Common myeloid progenitor, CD34-positive (primary cell): ENCODE measurements around the gene PLCG1.

Source experiments
- CTCF ChIA-PET: fragments of 350-600 bp; sonication (Branson Sonifier 250); formaldehyde crosslinking; loops from one replicate; lab custom pipeline; 2021; ENCODE audit warnings: antibody characterized with exemption; lab: Charles Lee
- POLR2A ChIA-PET: fragments of 350-600 bp; sonication (Branson Sonifier 250); formaldehyde crosslinking; loops from one replicate; lab custom pipeline; 2021; ENCODE audit warnings: antibody characterized with exemption; lab: Charles Lee
- DNase-seq, 3 donors: peaks; one replicate each; pipeline versions ENCODE4 v3.0.0 to v3.0.0-alpha.2; 2013
- H3K27ac ChIP-seq, 2 experiments: 1 replicate in 1 of 2; 2 replicates in 1 of 2; pipeline ENCODE4 v1.7.0; 2013; ENCODE audit warnings: inconsistent platforms in 2 of 2, low read length in 2 of 2, mild to moderate bottlenecking in 2 of 2, low read depth in 1 of 2, moderate library complexity in 1 of 2; ENCODE audit not compliant: severe bottlenecking in 2 of 2, insufficient read depth in 1 of 2, poor library complexity in 1 of 2
- H3K27me3 ChIP-seq, 5 experiments: replicated peaks in 2 of 5; 1 replicate in 3 of 5; 2 replicates in 2 of 5; pipeline versions ENCODE4 v1.6.1 to v1.7.0; 2013; ENCODE audit warnings: low read length in 4 of 5, mild to moderate bottlenecking in 2 of 5, moderate library complexity in 2 of 5, inconsistent platforms in 1 of 5; ENCODE audit not compliant: insufficient read depth in 5 of 5, control insufficient read depth in 4 of 5
- H3K36me3 ChIP-seq, 4 experiments: 1 replicate in 2 of 4; 2 replicates in 2 of 4; pipeline versions ENCODE4 v1.6.1 to v1.7.0; 2013; ENCODE audit warnings: low read length in 3 of 4, control low read depth in 1 of 4, mild to moderate bottlenecking in 1 of 4; ENCODE audit not compliant: control insufficient read depth in 4 of 4, insufficient read depth in 4 of 4
- H3K4me1 ChIP-seq, 4 experiments: 1 replicate in 3 of 4; 2 replicates in 1 of 4; pipeline versions ENCODE4 v1.6.1 to v1.7.1; 2013; ENCODE audit warnings: low read length in 3 of 4, mild to moderate bottlenecking in 3 of 4, control low read depth in 1 of 4, inconsistent platforms in 1 of 4, moderate library complexity in 1 of 4; ENCODE audit not compliant: control insufficient read depth in 4 of 4, insufficient read depth in 4 of 4; ENCODE audit errors: control extremely low read depth in 1 of 4
- H3K4me3 ChIP-seq, 7 experiments: 1 replicate in 4 of 7; 2 replicates in 3 of 7; pipeline versions ENCODE4 v1.5.1 to v1.7.0; 2013; ENCODE audit warnings: mild to moderate bottlenecking in 7 of 7, low read length in 6 of 7, moderate library complexity in 6 of 7, inconsistent platforms in 2 of 7, low read depth in 2 of 7, control low read depth in 1 of 7; ENCODE audit not compliant: insufficient read depth in 4 of 7, control insufficient read depth in 1 of 7; ENCODE audit errors: extremely low read depth in 1 of 7
- H3K9me3 ChIP-seq, 5 experiments: 1 replicate in 4 of 5; 2 replicates in 1 of 5; pipeline versions ENCODE4 v1.6.1 to v1.7.1; 2013; ENCODE audit warnings: low read length in 4 of 5, mild to moderate bottlenecking in 2 of 5, inconsistent platforms in 1 of 5, low read depth in 1 of 5, moderate library complexity in 1 of 5; ENCODE audit not compliant: control insufficient read depth in 4 of 5, insufficient read depth in 2 of 5; ENCODE audit errors: control extremely low read depth in 1 of 5
- WGBS: methylation state at CpG from one replicate; pipeline ENCODE4 v1.1.5; 2013; ENCODE audit not compliant: insufficient coverage; 5-methylcytosine and 5-hydroxymethylcytosine counted together

Gene PLCG1

DNA sequence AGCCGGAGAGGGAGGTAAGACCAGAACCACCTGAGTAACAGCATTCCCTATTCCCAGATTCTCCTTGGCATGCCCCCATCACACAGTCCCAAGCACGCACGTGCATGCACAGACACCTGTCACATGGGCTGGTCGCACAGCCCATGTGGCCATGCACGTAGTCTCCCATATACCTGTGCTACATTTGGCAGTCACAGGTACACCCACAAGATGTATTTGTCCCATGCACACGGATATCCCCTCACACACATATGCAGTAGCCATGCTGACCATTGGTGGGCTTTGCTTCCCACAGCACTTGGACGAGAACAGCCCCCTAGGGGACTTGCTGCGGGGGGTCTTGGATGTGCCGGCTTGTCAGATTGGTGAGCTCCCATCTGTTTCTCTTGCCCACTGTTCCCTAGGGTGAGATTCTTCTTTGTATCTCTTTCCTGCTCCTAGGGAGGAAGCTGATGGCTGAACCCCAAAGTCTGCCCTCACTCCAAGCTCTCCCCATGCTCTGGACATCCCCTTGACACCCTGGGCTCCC lies 31.9 kb downstream of the PLCG1 start:
- no peak for DNase-seq
- Histone ChIP-seq H3K4me3 (no peak overlapping the region), H3K9me3 (no peaks in the 10 kb centered on the region), H3K27me3 (peaks cover 0 to 76% (median 36%) of the 10 kb centered on the region in 5 experiments), H3K36me3 (peaks cover 3 to 64% (median 27%) of the 10 kb centered on the region in 4 experiments), H3K4me1 (peaks cover 0 to 12% (median 9%) of the 10 kb centered on the region in 4 experiments), H3K27ac (no peak overlapping the region)
- 96% methylated on average over 9 of the region's 9 CpGs for WGBS
- POLR2A ChIA-PET, result interaction anchor here (0.6 kb wide), 1 partner anchor 242 kb away, joined by 5 read pairs; no protein-coding TSS in a partner anchor
- CTCF ChIA-PET, result interaction anchor here (1.3 to 4.6 kb wide), 4 partner anchors 11 to 171 kb away, joined by 3 to 50 read pairs (median 16); partner anchors contain the start of gene LPIN3

DNA sequence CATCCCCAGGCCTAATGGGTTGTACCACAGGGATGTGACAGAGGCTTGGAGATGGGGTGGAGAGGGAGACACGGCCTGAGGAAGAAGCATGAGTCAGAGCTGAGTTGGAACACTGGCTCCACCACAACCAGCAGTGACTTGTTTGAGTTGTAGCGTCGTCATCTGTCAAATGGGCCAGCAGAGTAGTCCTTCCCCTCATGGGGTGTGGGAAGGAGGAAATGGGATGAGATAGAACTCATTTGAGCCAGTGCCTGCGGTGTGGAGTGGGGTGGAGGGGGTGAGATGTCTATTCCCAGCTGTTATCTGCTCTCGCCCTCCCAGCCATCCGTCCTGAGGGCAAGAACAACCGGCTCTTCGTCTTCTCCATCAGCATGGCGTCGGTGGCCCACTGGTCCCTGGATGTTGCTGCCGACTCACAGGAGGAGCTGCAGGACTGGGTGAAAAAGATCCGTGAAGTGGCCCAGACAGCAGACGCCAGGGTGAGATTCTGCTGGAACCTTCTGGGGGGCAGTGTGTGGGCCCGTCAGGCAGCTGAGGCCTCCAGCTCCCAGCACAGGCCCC lies 32.5 kb downstream of the PLCG1 start:
- Histone ChIP-seq H3K36me3 (peaks cover 3 to 64% (median 26%) of the 10 kb centered on the region in 4 experiments), H3K4me1 (peaks cover 0 to 12% (median 9%) of the 10 kb centered on the region in 4 experiments), H3K27me3 (peaks cover 0 to 76% (median 34%) of the 10 kb centered on the region in 5 experiments), H3K9me3 (no peaks in the 10 kb centered on the region), H3K27ac (no peak overlapping the region), H3K4me3 (no peak overlapping the region)
- ChIA-PET POLR2A (interaction anchor here (0.6 kb wide), 1 partner anchor 241 kb away, joined by 5 read pairs; no protein-coding TSS in a partner anchor), CTCF (interaction anchor here (1.2 to 4.6 kb wide), 7 partner anchors 12 to 201 kb away, joined by 3 to 50 read pairs (median 3); partner anchors contain the start of gene LPIN3)
- DNase-seq, result no peak
- 98% methylated on average over 10 of the region's 14 CpGs for WGBS

DNA sequence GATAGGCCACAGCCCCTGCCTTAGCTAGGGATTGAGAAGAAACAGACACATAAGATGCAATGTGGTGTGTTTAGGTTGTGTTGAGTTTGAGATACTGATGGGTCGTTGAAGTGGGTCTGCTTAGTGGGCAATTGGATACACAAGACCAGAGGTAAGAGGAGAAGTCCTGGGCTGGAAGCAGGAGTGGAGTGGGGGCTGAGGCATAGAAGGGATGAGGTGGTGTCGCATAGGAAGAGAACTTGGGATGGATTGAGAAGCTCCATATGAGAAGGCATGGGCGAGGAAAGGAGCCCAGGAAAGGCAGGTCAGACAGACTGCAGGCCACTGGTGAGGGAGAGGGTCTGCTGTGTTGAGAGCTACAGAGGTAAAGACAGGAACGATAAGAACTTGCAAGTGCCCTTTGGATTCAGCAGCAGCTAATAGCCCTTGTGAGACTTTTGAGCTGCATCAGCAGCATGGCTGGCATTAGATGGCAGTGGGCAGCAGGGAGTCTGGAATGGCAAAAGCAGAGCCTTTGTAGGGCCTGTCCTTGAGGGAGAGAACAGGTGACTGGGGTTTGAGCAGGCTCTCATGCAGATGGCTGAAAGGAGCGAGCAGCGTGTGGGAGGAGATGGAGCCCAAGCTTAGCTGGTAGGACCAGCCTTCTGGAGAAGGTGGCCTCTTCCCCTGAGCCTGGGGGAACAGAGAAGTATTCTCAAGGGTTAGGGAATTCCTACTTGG lies 33.2 kb downstream of the PLCG1 start:
- Histone ChIP-seq H3K27me3 (peaks cover 0 to 73% (median 29%) of the 10 kb centered on the region in 5 experiments), H3K36me3 (peaks cover 0 to 59% (median 23%) of the 10 kb centered on the region in 4 experiments), H3K9me3 (no peaks in the 10 kb centered on the region), H3K4me3 (no peak overlapping the region), H3K4me1 (peaks cover 0 to 12% (median 9%) of the 10 kb centered on the region in 4 experiments), H3K27ac (no peak overlapping the region)
- no peak for DNase-seq
- CTCF ChIA-PET, result interaction anchor here (1.0 to 4.6 kb wide), 7 partner anchors 13 to 202 kb away, joined by 3 to 50 read pairs (median 4); partner anchors contain the start of gene LPIN3
- 98% methylated on average over 6 of the region's 6 CpGs for WGBS
- POLR2A ChIA-PET, result no interaction called here

DNA sequence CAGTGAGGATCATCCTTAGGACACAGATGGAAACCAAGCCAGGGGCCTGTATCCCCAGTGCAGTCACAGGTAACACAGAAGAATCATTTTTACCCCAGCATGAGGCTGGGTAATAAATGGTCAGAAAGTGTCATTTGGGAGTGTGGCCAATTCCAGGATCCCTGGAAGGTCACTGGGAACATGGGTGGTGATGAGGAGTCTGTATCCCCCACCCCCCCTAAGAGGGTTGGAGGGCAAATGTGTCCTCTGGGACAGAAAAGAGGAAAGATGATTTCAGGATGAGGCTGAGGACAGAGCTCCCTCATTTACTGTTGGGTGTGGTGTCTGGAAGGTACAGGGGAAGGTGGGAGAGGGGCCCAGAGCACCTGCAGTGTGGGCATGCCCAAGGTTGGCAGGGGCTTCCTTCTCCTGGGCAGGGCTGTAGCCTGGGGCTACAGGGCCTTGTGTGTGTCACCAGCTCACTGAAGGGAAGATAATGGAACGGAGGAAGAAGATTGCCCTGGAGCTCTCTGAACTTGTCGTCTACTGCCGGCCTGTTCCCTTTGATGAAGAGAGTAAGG lies 34.5 kb downstream of the PLCG1 start:
- no peak for DNase-seq
- WGBS, result 100% methylated on average over 3 of the region's 3 CpGs
- H3K27me3 ChIP-seq, result peaks cover 0 to 64% (median 31%) of the 10 kb centered on the region in 5 experiments
- peaks cover 0 to 12% (median 9%) of the 10 kb centered on the region in 4 experiments for H3K4me1 ChIP-seq
- H3K4me3 ChIP-seq, result no peak overlapping the region
- peaks cover 0 to 52% (median 22%) of the 10 kb centered on the region in 4 experiments for H3K36me3 ChIP-seq
- ChIA-PET CTCF (interaction anchor here (0.6 to 4.6 kb wide), 14 partner anchors 14 to 328 kb away, joined by 3 to 50 read pairs (median 12); partner anchors contain the start of gene LPIN3), POLR2A (no interaction called here)
- H3K27ac ChIP-seq, result no peak overlapping the region
- no peaks in the 10 kb centered on the region for H3K9me3 ChIP-seq

DNA sequence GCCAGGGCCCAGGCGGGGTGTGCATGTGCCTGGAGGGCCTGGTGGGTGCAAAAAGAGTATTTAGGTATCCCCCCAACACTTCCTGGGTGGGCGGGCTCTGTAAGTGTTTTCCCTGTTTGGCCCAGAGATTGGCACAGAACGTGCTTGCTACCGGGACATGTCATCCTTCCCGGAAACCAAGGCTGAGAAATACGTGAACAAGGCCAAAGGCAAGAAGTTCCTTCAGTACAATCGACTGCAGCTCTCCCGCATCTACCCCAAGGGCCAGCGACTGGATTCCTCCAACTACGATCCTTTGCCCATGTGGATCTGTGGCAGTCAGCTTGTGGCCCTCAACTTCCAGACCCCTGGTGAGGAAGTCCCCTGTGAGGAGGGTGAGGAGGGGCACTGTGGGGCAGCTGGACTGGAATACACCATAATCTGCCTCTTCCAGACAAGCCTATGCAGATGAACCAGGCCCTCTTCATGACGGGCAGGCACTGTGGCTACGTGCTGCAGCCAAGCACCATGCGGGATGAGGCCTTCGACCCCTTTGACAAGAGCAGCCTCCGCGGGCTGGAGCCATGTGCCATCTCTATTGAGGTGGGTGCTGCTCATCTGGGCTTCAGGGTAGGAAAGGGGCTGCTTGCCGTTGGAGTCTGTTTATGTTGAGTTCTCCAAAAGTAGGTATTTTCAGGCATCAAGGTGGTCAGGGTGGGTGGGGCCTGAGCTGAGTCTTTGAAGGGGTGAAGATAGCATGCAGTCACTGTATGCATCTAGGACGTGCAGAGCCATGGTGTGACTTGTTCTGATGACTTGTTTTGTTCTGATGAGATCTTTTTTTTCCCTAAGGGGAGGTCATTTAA lies 35.2 kb downstream of the PLCG1 start:
- ChIA-PET POLR2A (interaction anchor here (0.6 kb wide), 1 partner anchor 40 kb away, joined by 6 read pairs; no protein-coding TSS in a partner anchor), CTCF (interaction anchor here (0.5 to 4.6 kb wide), 34 partner anchors 8 to 327 kb away, joined by 3 to 50 read pairs (median 4); partner anchors contain the start of gene LPIN3)
- no peak overlapping the region for H3K27ac ChIP-seq
- peaks cover 0 to 67% (median 29%) of the 10 kb centered on the region in 5 experiments for H3K27me3 ChIP-seq
- H3K4me3 ChIP-seq, result no peak overlapping the region
- H3K4me1 ChIP-seq, result peaks cover 0 to 9% (median 8%) of the 10 kb centered on the region in 4 experiments
- DNase-seq, result no peak
- H3K36me3 ChIP-seq, result peaks cover 0 to 52% (median 22%) of the 10 kb centered on the region in 4 experiments
- H3K9me3 ChIP-seq, result no peaks in the 10 kb centered on the region
- WGBS, result 97% methylated on average over 16 of the region's 18 CpGs

DNA sequence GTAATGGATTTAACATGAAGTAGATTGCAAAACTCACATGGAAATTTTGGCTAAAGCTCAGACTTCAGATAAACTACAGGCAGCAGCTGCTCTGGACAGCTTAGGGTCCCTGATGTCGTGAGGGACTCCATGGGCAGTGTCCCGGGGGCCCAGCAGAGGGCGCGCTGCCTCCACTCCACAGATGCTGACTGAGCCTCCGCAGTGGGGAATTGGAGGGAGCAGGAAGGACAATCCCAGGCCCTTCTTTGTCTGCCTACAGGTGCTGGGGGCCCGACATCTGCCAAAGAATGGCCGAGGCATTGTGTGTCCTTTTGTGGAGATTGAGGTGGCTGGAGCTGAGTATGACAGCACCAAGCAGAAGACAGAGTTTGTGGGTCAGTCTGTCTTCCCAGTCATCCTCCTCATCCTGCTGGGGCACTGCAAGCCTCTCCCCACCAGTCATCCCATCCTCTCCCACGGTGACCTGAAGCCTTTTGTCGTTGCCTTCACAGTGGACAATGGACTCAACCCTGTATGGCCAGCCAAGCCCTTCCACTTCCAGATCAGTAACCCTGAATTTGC lies 35.9 kb downstream of the PLCG1 start:
- Histone ChIP-seq H3K4me1 (peaks cover 0 to 2% (median 1%) of the 10 kb centered on the region in 4 experiments), H3K27me3 (peaks cover 0 to 73% (median 29%) of the 10 kb centered on the region in 5 experiments), H3K9me3 (no peaks in the 10 kb centered on the region), H3K4me3 (no peak overlapping the region), H3K27ac (no peak overlapping the region), H3K36me3 (peaks cover 0 to 55% (median 22%) of the 10 kb centered on the region in 4 experiments)
- DNase-seq, result peak; percentile 36 to 62 (median 58)
- WGBS, result 36% methylated on average over 7 of the region's 9 CpGs
- ChIA-PET CTCF (interaction anchor here (0.5 to 4.6 kb wide), 33 partner anchors 9 to 240 kb away, joined by 3 to 50 read pairs (median 4); partner anchors contain the start of gene LPIN3), POLR2A (interaction anchor here (0.6 kb wide), 1 partner anchor 41 kb away, joined by 6 read pairs; no protein-coding TSS in a partner anchor)
